GM12878 (cell line): Measurements from ENCODE around the gene SYMPK.

ENCODE experiments used
- BCL11A ChIP-seq: IDR thresholded peaks from 2 replicates; pipeline ENCODE4 v1.6.1; 2011; ENCODE audit warnings: low read depth, low read length
- YY1 ChIP-seq: IDR thresholded peaks from 2 replicates; pipeline ENCODE4 v1.6.1; 2011; ENCODE audit warnings: low read depth, mild to moderate bottlenecking, low read length
- ZNF384 ChIP-seq: IDR thresholded peaks from 2 replicates; pipeline ENCODE4 v1.6.1; 2012; ENCODE audit warnings: low read depth, mild to moderate bottlenecking, low read length, improper control_type of control experiment, borderline replicate concordance
- TF ChIP-seq, protein P1 (sequence below), 3 experiments: IDR thresholded peaks in 2 of 3; conservative IDR thresholded peaks in 1 of 3; 2 replicates each; pipeline ENCODE4 v1.5.1; 2011; ENCODE audit warnings: low read depth in 3 of 3, low read length in 3 of 3, mild to moderate bottlenecking in 3 of 3, control low read depth in 2 of 3, moderate library complexity in 2 of 3, inconsistent platforms in 1 of 3, mixed read lengths in 1 of 3; ENCODE audit not compliant: control insufficient read depth in 2 of 3, insufficient read depth in 1 of 3; ENCODE audit errors: extremely low read depth in 1 of 3

DNA sequence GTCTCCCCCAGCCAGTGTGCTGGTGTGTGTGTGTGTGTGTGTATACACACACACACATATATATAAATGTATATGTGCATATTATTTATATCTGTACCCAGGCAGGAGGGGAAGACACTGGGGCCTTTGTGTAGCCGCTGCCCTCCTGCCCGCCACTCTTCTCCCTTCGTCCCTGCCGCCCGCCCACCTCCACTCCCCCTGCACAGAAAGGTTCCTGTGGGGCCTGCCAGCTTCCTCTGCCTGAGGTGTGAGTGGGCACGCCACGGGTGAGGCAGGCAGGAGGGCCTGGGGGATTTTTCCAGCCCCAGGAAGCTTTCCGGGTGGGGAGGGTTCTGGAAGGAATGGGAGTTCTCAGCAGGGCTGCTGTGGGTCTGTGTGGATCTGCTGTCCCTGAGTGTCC is 16.1 kb upstream of the SYMPK start:
- TF ChIP-seq YY1 (no peak), ZNF384 (no peak), BCL11A (no peak)
- TF ChIP-seq, protein P1, sequence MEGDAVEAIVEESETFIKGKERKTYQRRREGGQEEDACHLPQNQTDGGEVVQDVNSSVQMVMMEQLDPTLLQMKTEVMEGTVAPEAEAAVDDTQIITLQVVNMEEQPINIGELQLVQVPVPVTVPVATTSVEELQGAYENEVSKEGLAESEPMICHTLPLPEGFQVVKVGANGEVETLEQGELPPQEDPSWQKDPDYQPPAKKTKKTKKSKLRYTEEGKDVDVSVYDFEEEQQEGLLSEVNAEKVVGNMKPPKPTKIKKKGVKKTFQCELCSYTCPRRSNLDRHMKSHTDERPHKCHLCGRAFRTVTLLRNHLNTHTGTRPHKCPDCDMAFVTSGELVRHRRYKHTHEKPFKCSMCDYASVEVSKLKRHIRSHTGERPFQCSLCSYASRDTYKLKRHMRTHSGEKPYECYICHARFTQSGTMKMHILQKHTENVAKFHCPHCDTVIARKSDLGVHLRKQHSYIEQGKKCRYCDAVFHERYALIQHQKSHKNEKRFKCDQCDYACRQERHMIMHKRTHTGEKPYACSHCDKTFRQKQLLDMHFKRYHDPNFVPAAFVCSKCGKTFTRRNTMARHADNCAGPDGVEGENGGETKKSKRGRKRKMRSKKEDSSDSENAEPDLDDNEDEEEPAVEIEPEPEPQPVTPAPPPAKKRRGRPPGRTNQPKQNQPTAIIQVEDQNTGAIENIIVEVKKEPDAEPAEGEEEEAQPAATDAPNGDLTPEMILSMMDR (IDR thresholded peaks at IDR 0.05 in 2 of 3, conservative IDR thresholded peaks at IDR 0.05 in 1 of 3; ENCODE audit: control insufficient read depth in 2 of 3, extremely low read depth in 1 of 3, insufficient read depth in 1 of 3, low read depth in 3 of 3, low read length in 3 of 3) = no peak
